Transverse colon (tissue), 4 donors: ENCODE results near the gene PGM5.

Experiments
- POLR2A ChIP-seq: fragments of 450-650 bp; IDR thresholded peaks from one replicate; pipeline ENCODE4 v1.6.1; 2016; ENCODE audit warnings: antibody characterized with exemption, mild to moderate bottlenecking, moderate library complexity
- POLR2AphosphoS5 ChIP-seq, 3 donors: sonication (generic); formaldehyde crosslinking; IDR thresholded peaks; one replicate each; pipeline ENCODE4 v1.6.1; 2016; ENCODE audit warnings: antibody characterized with exemption in 3 of 3
- TF ChIP-seq, protein P1 (sequence below), 5 experiments: fragments of 200-600 bp in 3 of 5; fragments of 450-650 bp in 2 of 5; sonication (generic) in 3 of 5; IDR thresholded peaks; 1 replicate in 2 of 5; 2 replicates in 3 of 5; pipeline ENCODE4 v1.5.1; 2016 to 2017; ENCODE audit warnings: antibody characterized with exemption in 5 of 5, inconsistent platforms in 3 of 5, mild to moderate bottlenecking in 2 of 5, moderate library complexity in 1 of 5

DNA sequence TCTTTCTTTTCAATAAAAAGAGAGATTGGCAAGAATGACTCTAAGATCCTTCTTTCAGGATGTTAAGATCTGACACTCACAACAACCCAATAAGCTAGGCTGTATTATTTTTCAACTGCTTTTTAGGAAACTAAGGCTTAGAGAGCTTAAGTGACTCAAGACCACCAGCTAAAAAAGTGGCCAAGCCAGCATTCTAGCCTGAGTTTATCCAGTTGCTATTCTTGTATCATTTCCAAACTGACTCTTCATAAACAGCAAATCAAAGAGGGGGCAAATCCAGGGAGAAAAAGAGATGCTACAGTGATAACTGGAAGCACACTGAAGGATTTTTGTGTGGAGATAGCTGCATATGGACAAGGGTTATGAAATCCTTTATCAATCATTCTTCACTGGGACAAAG is 137.1 kb downstream of the PGM5 start:
- TF ChIP-seq, protein P1, sequence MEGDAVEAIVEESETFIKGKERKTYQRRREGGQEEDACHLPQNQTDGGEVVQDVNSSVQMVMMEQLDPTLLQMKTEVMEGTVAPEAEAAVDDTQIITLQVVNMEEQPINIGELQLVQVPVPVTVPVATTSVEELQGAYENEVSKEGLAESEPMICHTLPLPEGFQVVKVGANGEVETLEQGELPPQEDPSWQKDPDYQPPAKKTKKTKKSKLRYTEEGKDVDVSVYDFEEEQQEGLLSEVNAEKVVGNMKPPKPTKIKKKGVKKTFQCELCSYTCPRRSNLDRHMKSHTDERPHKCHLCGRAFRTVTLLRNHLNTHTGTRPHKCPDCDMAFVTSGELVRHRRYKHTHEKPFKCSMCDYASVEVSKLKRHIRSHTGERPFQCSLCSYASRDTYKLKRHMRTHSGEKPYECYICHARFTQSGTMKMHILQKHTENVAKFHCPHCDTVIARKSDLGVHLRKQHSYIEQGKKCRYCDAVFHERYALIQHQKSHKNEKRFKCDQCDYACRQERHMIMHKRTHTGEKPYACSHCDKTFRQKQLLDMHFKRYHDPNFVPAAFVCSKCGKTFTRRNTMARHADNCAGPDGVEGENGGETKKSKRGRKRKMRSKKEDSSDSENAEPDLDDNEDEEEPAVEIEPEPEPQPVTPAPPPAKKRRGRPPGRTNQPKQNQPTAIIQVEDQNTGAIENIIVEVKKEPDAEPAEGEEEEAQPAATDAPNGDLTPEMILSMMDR (IDR thresholded peaks at IDR 0.05) = no peak
- TF ChIP-seq POLR2A = no peak
- no peak for TF ChIP-seq POLR2AphosphoS5 (IDR thresholded peaks at IDR 0.05)
